NCI-H2107 treated with DMSO at 0.1 percent for 48 hours (cell line): ENCODE measurements around the gene TBL3.
A peak's percentile ranks its signal among the peaks of the same experiment; 100 is the strongest.

Source experiments
- DNase-seq: peaks from one replicate; lab custom pipeline; 2025; ENCODE audit not compliant: unreplicated experiment; lab: John Stamatoyannopoulos, UW

TBL3 gene

DNA sequence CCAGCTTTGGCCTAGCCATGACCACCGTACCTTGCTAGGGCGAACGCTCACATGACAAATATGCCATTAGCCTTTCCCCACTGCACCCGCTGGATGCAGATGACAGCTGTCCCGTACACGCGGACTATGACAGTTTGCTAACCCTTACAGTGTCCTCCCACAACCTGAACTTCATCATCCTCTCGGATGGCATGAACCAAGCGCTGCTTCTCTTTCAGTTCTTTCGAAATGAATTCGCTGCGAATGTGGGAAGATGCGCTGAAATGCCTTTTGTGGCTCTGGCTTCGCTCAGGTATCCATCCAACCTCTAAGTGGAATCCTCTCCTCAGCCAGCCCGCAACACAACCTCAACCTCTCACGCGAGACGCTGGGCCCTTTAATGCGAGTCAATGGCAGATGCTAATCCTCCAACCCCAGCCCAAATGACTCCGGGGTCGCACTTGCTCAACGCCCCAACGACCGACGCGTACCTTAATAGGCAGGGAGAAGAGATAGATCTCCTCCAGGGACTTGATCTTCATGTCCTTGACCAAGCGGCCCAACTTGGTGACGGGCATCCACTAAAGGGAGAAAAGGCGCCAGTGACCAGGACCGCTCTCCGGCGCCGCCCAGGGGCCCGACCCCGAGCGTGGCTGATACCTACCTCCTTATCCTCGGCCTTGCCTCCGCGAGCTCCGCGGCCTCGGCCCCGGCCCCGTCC lies 7.9 kb upstream of the TBL3 start:
- no peak for DNase-seq

DNA sequence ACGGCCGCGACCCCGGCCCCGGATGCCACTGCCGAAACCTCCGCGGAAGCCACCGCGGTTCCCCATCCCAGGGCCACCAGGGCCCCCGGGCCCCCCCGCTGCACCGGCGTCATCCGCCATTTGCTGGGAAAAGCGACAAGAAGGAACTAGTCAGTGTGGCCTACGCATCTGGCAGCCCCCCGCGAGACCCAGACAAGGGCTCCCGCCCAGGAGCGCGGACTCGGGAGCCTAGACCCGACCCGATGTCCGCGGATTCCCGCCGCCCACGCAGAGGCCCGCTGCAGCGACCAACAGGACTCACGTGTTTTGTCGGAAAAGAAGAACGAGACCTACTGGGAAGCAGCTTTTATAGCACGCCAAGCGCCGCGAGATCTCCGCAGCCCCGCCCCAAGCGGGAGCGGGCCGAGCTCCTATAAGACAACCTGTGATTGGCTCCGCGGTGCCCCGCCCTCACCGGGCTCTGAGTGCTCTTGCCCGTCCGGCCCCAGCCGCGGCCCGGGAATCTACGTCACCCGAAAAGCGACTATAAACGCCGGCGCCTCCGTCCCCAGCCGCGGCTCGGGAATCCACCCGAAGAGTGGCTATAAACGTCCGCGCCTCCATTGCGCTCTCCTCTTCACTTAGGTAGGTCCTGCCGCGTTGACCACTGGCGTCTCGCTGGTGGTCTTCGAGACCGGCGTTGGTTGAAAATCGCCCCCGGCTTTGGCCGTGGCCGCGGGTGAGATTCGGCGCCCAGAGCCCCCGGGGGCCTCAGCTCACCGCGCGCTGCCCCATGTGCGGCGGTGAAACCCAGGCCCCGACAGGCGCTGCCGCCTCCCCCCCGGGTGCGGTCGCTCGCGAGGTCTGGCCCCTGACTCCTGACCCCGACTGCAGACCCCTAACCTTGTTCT lies 7.1 kb upstream of the TBL3 start, which contains the start of gene RPS2:
TSS of gene RPS2 (minus strand) at position 321 of the 890 bp plus-strand sequence. CDS start at position 120, 201 bp downstream.
- DNase-seq, result peak; percentile 95

DNA sequence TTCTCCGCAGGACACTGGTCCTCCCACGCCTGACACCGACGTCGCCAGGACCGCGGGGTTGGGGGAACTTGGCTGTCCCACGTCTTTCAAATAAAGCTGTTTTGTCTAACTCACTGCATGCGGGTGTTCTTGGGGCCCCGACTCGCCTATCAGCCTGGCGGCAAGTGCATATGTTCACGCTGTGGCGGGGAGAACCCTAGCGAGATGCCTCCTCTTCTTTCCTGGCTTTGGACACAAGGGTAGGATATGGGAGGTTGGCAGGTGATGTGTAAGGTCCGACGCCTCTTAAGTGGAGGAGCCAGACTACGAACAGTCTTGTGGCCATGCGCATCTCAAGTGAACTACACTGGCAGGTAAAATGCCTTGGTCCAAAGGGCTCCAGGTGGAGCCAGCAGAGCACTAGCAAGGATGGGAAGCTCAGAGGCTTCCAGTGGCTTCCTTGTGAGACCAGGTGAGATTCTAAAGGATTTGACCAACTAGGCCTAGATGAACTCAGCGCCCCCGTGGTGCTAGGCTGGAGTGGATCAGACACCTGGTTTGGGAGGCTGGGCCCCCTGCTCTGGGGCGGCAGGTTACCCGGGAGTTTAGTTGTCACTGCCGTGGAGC lies 6.4 kb upstream of the TBL3 start:
- no peak for DNase-seq

DNA sequence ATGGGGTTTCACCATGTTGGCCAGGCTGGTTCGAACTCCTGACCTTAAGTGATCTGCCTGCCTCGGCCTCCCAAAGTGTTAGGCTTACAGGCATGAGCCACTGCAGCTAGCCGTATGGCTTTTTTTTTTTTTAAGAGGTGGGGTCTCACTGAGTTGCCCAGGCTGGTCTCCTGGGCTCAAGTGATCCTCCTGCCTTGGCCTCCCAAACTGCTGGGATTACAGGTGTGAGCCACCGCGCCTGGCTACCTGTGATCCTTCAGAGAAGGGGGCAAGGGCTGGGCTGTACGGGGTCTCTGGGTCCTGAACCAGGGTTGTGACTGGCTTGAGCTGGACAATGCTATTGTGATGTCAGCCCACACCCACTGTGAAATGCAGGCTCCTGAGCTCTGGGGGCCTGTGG lies 5.4 kb upstream of the TBL3 start, which contains the start of gene RNF151:
TSS of gene RNF151 (plus strand) at position 397 of the 400 bp plus-strand sequence. CDS start 26 bp downstream, outside the sequence.
- no peak for DNase-seq

DNA sequence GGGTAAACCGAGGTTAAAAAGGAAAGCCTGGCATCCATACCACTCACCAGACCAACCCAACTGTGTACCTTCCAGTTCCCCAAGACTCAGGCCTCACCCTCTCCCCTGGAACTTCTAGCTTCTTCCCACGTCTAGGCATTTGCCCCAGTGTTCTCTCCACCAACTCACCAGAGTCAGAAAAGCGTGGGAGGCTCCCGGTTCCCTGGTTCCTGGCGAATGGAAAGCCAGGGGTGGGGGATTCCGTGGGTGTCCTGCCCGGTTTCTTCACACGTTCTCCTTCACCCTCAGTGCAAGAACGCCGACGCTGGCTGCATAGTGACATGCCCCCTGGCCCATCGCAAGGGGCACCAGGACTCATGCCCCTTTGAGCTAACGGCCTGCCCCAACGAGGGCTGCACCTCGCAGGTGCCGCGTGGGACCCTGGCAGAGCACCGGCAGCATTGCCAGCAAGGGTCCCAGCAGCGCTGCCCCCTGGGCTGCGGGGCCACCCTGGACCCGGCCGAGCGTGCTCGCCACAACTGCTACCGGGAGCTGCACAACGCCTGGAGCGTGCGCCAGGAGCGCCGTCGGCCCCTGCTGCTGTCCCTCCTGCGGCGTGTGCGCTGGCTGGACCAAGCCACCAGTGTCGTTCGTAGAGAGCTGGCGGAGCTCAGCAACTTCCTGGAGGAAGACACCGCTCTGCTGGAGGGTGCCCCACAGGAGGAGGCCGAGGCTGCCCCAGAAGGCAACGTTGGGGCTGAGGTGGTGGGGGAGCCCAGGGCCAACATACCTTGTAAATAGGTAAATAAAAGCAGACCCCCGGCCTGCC lies 3.5 kb upstream of the TBL3 start:
- DNase-seq, result no peak

DNA sequence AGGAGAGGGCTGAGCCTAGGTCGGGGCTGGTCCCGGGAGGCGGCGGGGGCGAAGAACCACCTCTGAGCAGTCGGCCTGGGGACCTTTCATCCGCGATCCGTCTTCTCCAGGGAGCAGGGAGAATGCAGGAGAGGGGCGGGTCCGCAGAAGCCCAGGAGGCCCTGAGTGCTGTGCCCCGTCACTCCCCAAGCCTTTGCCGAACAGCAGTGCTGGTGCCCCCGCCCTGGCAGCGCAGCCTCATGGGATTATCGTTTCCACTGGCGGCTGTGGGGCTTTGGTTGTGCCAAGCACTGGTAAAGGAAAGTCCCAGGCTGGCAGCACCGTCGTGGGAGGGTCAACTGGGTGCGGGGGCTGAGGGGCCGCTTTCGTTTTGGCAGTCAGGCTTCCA lies 631 bp downstream of the TBL3 start:
- no peak for DNase-seq

DNA sequence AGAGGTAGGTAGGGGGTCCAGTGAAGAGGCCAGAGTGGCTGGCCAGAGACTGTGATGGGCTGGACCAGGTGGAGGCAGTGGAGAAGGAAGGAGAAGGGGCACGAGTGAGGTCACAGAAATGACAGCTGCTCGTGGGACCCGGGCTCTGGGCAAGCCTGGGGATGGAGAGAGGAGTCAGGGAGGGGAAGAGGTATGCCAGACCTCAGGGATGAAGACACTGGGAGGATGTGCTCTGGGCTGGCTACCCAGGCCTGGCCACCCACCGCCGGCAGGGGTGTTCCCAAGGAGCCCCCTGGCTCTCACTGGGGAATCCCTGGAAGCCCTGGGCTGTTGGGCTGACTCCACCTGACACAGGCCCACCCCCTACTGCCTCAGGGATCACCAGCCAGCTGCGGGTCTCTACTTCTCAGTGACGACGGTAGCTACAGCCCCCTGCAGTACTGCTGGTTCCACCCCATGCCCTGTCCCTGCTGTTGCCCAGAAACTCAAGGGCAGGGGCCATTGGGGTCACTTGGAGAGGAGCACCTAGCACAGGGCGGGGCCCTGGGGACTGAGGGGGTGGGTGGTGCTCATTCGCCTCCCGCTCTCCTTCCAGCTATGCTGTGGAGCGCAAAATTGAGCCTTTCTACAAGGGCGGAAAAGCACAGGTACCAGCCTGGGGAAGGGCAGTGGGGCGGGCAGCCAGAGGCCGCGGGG lies 1.8 kb downstream of the TBL3 start:
- no peak for DNase-seq

DNA sequence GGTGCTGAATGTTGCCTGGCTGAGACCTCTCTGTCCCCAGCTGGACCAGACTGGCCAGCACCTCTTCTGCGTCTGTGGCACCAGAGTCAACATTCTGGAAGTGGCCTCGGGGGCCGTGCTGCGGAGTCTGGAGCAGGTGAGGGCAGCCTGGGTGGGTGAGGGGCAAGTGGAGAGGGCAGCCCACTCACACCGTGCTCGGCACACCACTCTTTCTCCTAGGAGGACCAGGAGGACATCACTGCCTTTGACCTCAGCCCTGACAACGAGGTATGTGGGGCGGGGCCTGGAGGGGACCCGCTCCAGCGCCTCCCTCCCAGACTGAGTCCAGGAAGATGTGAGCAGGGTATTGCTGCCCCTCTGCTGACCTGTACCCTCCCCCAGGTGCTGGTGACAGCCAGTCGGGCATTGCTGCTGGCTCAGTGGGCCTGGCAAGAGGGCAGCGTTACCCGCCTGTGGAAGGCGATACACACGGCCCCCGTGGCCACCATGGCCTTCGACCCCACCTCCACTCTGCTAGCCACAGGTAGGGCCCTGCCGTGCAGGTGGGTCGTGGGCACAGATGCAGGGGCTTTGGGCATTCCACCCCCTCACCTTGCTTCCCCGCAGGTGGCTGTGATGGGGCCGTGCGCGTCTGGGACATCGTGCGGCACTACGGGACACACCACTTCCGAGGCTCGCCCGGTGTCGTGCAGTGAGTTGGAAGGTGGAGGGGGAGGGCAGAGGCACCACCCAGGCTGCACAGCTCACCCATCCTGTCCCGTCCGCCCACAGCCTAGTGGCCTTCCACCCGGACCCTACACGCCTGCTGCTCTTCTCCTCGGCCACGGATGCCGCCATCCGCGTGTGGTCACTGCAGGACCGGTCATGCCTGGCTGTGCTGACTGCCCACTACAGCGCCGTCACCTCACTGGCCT lies 2.6 kb downstream of the TBL3 start:
- no peak for DNase-seq

DNA sequence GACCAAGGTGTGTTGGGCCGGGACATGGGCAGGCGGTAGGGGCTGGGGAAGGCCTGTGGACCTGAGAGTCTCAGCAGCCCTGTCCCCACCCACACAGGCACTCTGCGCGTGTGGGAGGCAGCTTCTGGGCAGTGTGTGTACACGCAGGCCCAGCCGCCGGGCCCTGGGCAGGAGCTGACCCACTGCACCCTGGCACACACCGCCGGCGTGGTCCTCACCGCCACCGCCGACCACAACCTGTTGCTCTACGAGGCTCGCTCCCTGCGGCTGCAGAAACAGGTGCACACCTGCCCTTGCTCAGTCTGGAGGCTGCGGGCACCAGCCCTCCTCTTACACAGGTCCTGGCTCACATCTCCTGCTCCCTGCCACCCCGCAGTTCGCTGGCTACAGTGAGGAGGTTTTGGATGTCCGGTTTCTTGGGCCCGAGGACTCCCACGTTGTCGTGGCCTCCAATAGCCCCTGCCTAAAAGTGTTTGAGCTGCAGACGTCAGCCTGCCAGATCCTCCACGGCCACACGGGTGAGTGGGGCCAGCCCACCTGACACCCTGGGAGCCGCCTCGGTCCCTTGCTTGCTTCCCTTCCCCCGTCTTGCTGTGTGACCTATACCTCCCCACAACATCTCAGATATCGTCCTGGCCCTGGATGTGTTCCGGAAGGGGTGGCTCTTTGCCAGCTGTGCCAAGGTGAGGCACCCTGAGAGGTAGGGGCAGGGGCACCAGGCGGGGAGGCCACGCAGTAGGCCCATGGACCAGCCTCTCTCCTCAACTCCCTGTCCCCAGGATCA lies 3.8 kb downstream of the TBL3 start:
- DNase-seq, result no peak

DNA sequence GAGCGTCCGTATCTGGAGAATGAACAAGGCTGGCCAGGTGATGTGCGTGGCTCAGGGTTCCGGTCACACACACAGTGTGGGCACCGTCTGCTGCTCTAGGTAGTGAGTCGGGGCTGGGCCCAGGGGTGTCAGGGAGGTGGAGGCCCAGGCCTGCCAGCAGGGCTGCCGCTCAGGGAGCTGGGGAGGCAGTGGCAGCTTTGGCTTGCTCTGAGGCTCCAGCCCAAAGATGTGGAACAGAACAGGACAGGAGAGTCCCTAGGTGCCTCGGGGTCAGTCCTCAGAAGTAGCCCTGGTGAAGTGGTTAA lies 4.3 kb downstream of the TBL3 start:
- DNase-seq, result no peak

DNA sequence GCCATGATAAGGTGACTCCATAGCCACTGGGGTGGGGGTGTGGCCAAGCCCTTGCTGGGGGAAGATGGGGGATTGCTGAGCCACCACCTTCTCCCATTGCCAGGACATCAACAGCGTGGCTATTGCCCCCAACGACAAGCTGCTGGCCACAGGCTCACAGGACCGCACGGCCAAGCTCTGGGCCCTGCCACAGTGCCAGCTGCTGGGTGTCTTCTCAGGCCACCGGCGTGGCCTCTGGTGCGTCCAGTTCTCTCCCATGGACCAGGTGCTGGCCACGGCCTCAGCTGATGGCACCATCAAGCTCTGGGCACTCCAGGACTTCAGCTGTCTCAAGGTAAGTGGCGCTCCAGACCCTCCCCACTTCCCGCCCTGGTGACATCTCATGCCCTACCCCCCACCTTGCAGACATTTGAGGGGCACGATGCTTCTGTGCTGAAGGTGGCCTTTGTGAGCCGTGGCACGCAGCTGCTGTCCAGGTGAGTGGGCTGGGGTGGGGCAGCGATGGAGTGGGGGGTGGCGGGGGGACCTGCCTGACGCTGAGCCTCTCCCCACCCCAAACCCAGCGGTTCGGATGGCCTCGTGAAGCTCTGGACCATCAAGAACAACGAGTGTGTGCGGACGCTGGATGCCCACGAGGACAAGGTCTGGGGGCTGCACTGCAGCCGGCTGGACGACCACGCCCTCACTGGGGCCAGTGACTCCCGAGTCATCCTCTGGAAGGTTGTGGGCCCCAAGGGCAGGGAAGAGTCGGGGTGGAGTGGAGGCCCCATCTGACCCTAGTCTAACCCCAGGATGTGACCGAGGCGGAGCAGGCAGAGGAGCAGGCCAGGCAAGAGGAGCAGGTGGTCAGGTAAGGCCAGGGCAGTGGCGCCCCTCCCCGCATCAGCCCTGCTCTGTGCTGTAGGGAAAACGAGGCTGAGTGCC lies 5.4 kb downstream of the TBL3 start:
- no peak for DNase-seq

DNA sequence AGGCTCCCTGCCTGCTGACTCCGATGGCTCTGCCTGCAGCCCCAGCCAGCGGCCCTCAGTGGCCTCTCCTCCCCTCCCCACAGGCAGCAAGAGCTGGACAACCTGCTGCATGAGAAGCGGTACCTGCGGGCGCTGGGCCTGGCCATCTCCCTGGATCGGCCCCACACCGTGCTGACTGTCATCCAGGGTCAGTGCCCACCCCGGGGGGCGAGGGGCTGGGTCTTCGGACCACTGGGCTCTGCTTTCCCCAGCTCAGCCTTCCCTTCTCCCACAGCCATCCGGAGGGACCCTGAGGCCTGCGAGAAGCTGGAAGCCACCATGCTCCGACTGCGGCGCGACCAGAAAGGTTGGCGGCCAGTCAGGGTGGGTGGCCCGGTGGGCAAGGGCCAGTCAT lies 6.0 kb downstream of the TBL3 start:
- no peak for DNase-seq

DNA sequence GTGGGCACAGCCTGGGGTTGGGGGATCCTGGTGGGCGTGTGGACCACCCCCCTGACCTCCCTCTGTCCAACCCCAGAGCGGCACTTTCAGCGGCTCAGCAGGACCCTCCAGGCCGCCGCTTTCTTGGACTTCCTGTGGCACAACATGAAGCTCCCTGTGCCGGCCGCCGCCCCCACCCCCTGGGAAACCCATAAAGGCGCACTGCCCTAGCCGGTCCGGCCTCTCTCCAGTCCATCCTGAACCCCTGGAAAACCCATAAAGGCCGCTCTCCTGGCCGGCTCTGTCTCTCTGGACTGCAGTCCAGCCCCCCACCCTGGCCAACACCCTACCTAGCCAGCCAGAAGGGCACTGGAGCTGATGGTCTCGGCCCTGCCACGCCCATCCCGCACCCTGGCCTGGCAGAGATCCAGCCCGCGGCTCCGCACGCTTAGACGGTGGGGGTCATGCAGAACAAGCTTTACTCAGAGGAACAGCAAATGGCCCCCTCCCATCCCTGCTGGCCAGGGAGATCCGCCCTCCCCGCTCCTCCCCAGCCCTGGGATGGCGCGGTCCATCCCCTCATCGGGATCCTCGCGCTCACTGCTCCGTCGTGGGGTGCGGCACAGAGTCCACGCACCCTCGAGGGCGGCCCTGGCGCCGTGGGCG lies 6.7 kb downstream of the TBL3 start:
- no peak for DNase-seq

DNA sequence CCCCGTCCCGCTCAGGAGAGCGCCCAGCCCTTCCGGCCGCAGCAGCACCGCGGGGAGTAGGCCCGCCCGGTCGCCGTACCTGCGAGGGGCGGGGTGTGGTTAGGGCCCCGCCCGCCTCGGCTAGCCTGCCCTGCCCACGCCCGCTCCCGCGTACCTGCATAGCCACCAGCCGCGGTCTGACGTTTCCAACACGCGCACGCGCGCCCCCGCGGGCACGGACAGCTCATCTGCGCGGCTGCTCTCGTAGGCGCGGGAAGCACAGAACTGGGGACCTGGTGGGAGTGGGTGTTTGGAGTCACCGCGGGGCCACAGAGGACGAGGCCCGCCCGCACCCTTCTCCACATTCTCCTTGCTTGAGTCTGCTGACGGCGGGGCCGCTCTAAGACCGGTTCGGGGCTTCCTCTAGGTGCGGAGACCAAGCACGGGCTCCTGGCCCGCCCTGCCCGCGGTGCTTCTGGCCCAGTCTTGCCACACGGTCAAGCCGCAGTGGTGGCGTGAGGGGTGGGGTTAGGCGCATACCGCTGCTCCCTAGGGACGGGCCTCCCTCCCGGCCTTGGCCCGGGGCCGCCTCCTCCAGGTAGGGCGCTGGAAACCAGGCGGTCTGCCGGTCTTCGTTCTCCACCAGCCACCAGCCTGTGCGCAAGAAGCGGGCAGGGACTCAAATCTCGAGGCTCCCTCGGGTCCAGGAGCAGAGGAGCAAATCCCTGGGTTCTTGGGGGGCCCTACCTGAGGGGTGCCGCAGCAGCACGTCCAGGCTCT lies 7.6 kb downstream of the TBL3 start:
- no peak for DNase-seq

DNA sequence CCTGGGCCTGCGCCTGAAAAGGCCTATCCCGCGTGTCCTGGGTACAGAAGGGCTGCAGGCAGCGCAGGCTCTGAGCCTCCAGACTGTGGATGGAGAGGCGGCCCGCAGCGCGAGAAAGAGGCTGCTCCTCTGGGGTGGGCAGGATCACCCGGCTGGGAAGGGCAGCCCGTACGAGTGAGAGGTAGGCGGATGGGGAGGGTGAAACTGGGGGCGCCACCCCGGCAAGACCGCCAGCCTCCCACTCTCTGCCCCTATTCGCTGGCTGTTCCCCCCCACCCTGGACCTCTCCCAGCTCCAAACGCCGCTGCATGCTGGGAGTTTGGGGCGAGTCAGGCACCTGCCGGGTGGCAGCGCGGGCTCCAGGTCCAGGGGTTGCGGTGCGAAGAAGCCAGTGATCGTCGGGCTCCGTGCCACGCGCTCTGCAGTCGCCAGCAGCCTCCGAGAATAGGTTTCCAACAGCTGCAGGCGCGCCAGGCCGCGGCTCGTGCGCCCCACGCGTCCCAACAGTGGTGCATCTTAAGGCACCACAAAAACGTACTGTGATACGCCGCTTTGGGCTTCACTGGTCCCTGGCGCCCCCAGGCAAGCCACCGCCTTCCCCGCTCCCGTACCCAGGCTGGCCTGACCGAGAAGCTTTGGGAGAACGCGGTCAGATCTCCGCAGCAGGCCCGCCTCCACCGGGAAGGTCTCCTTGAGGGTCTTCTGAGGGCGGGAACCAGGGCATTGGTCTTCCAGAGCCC lies 8.3 kb downstream of the TBL3 start:
- DNase-seq, result no peak

DNA sequence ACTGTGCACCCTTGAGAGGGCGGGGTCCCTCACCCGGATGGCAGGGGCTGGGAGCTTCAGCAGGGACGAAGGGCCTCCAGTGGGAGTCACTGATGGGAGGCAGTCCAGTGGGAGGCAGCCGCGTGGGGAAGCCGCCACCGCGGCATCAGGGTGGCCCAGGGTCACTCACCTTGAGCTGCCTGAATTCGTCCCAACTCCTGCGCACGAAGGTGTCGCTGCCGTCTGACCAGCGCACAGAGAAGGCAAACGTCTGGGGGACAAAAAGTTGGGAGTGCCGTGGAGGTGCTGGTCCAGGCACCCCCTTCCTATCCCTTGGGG lies 8.9 kb downstream of the TBL3 start:
- DNase-seq, result no peak
